ENCODE data around the gene PPIL1.

GRCh38 chr6:36825452-36825851 is 49.2 kb downstream of the PPIL1 start:
- TF ChIP-seq GATA2 (IDR thresholded peaks at IDR 0.05; ENCODE audit: low read depth, low read length) (peak; percentile 61), GATA3 (IDR thresholded peaks at IDR 0.05; ENCODE audit: low read depth, low read length) (no peak)
